Glutamatergic neuron (in vitro differentiated cells): ENCODE measurements around the gene BPIFB6. TPM values are rescaled to one million over a fixed set of nuclear protein-coding genes. Genes with fewer than 3 reads are reported as not detected.

Experiments
- DNase-seq: peaks from one replicate; pipeline ENCODE4 v3.0.0; 2022
- H3K27ac Mint-ChIP-seq: one replicate; pipeline ENCODE4 v1.8.0; 2020; ENCODE audit warnings: mild to moderate bottlenecking, mixed read lengths, inconsistent platforms; ENCODE audit not compliant: unreplicated experiment
- H3K27me3 Mint-ChIP-seq: one replicate; pipeline ENCODE4 v1.8.0; 2020; ENCODE audit warnings: mild to moderate bottlenecking, moderate library complexity, mixed read lengths, inconsistent platforms; ENCODE audit not compliant: unreplicated experiment
- H3K36me3 Mint-ChIP-seq: one replicate; pipeline ENCODE4 v1.8.0; 2020; ENCODE audit warnings: mild to moderate bottlenecking, mixed read lengths, inconsistent platforms; ENCODE audit not compliant: unreplicated experiment
- H3K4me1 Mint-ChIP-seq: one replicate; pipeline ENCODE4 v1.8.0; 2020; ENCODE audit warnings: mild to moderate bottlenecking, low read depth, mixed read lengths, inconsistent platforms; ENCODE audit not compliant: unreplicated experiment
- H3K4me3 Mint-ChIP-seq: one replicate; pipeline ENCODE4 v1.8.0; 2020; ENCODE audit warnings: mild to moderate bottlenecking, mixed read lengths, inconsistent platforms; ENCODE audit not compliant: unreplicated experiment
- H3K9me3 Mint-ChIP-seq: one replicate; pipeline ENCODE4 v1.8.0; 2020; ENCODE audit warnings: mild to moderate bottlenecking, moderate library complexity, mixed read lengths, inconsistent platforms; ENCODE audit not compliant: unreplicated experiment
- total RNA-seq: library from RNA; stranded (reverse); fragmentation: NEBNext Ultra II Directional; extraction: Animal tissue kit (Norgen Biotek cat#: 25700); gene quantifications from one replicate; pipeline ENCODE4 v1.2.1, GENCODE V29; 2021; ENCODE audit not compliant: unreplicated experiment
- TF ChIP-seq, protein P1 (sequence below): fragments of 200-600 bp; sonication (generic); IDR thresholded peaks from one replicate; pipeline ENCODE4 v1.5.0; 2021; ENCODE audit not compliant: partially characterized antibody, unreplicated experiment

The BPIFB6 gene
- total RNA-seq, 1 donor from 2014 or later: not detected

DNA sequence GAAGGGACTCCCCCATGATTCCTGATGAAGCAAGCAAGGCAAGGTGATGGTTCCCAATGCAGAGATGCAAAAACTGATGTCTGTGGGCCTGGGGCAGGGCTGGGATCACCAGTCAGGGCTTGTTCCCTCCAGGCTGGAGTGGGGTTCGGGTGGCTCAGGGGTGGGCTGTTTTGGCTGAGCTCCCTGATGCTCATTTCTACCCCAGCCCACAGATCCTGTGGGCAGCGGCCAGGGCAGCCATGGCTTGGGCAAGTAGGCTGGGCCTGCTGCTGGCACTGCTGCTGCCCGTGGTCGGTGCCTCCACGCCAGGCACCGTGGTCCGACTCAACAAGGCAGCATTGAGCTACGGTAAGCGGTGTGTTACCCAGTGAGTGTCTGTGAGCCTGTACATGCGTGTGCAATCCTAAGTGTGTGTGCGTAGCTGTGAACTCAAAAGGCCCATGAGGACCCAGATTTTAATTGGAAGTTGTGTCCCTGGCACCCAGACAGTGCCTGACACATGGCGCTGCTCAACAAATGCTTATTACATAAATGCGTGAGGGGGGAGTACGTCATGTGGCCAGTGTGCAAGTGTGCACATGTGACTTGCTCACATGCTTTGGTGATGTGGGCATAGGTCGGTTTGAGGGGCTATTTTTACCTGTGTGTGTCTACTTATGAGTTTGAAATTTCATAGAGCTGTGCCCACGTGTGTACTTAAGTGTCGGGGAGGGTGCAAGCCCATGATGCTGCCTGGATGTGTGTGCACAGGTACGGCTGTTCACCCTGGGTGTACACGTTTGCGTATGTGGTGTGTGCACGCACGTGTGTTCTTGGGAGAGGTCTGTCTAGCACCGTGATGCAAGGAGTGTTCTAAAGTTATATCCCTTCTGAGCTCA, 22.9 kb upstream of the BPIFB6 start:
- Mint-ChIP-seq H3K4me3 (no peak overlapping the region), H3K27ac (no peak overlapping the region), H3K4me1 (no peaks in the 10 kb centered on the region), H3K9me3 (peaks cover 8% of the 10 kb centered on the region), H3K36me3 (no peaks in the 10 kb centered on the region), H3K27me3 (peaks cover 2% of the 10 kb centered on the region)
- no peak for DNase-seq
- TF ChIP-seq, protein P1, sequence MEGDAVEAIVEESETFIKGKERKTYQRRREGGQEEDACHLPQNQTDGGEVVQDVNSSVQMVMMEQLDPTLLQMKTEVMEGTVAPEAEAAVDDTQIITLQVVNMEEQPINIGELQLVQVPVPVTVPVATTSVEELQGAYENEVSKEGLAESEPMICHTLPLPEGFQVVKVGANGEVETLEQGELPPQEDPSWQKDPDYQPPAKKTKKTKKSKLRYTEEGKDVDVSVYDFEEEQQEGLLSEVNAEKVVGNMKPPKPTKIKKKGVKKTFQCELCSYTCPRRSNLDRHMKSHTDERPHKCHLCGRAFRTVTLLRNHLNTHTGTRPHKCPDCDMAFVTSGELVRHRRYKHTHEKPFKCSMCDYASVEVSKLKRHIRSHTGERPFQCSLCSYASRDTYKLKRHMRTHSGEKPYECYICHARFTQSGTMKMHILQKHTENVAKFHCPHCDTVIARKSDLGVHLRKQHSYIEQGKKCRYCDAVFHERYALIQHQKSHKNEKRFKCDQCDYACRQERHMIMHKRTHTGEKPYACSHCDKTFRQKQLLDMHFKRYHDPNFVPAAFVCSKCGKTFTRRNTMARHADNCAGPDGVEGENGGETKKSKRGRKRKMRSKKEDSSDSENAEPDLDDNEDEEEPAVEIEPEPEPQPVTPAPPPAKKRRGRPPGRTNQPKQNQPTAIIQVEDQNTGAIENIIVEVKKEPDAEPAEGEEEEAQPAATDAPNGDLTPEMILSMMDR: no peak

DNA sequence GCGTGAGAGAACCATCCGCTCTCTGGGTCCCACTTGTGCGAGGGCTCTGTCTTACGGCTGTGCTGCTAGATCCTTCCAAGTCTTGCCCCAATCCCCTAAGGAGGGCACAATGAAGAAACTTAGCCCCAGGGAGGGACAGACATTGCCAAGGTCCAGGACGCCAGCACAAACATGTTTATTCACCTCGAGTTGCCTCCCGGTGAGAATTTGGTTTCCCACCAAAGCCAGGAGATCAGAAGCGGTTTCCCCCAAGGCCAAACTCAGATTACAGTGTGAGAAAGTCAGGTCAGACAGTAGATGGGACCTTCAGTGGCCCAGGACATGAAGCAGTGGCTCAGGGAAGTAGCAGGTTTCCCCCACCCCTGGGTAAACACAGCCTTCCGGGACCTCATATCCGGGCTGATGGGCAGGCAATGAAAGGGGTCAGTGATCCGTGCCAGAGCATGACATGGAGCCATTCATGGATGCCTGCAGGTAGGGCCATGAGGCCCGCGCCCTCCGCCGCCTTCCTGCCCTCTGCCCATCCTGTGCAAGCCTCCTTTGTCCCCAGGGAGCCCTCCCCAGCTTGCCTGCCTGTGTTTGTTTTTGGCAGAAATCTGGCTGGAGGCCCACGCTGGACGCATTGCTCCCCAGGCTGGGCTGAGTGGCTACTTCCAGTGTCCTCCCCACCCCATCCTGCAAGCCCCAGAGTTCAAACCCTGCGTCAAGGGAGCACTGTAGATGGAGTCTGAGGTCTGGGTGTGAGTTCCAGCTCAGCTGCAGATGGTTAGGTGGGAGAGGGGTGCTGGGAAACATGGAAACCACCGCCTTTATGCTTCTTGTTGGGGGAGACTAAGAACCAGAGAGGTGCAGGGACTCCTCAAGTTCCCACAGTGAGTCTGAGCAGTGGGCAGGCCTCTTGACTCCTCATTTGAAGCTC, 22.0 kb upstream of the BPIFB6 start:
- H3K27me3 Mint-ChIP-seq: peaks cover 2% of the 10 kb centered on the region
- DNase-seq: no peak
- no peak overlapping the region for H3K27ac Mint-ChIP-seq
- TF ChIP-seq, protein P1: no peak
- H3K36me3 Mint-ChIP-seq: no peaks in the 10 kb centered on the region
- H3K4me3 Mint-ChIP-seq: no peak overlapping the region
- no peaks in the 10 kb centered on the region for H3K4me1 Mint-ChIP-seq
- peaks cover 8% of the 10 kb centered on the region for H3K9me3 Mint-ChIP-seq

DNA sequence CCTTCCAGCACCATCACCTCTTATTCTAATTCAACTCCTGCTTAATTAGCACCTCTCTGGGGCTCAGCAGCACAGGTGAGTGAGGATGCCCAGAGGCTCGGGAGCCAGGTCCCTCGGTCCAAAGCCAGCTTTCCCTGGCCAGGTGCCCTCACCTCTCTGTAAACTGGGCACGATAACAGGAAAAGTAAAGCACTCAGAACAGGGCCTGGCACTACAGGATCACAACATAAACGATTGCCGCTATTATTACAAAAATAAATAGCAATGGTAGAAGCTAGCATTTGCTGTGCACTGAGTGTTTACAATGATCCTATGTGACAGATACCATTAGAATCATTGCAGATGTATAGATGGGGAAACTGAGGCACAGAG, 21.3 kb upstream of the BPIFB6 start:
- TF ChIP-seq, protein P1: no peak
- Mint-ChIP-seq H3K4me1 (peaks cover 2% of the 10 kb centered on the region), H3K4me3 (no peak overlapping the region), H3K9me3 (peaks cover 8% of the 10 kb centered on the region), H3K36me3 (no peaks in the 10 kb centered on the region), H3K27ac (no peak overlapping the region), H3K27me3 (peaks cover 2% of the 10 kb centered on the region)
- no peak for DNase-seq

DNA sequence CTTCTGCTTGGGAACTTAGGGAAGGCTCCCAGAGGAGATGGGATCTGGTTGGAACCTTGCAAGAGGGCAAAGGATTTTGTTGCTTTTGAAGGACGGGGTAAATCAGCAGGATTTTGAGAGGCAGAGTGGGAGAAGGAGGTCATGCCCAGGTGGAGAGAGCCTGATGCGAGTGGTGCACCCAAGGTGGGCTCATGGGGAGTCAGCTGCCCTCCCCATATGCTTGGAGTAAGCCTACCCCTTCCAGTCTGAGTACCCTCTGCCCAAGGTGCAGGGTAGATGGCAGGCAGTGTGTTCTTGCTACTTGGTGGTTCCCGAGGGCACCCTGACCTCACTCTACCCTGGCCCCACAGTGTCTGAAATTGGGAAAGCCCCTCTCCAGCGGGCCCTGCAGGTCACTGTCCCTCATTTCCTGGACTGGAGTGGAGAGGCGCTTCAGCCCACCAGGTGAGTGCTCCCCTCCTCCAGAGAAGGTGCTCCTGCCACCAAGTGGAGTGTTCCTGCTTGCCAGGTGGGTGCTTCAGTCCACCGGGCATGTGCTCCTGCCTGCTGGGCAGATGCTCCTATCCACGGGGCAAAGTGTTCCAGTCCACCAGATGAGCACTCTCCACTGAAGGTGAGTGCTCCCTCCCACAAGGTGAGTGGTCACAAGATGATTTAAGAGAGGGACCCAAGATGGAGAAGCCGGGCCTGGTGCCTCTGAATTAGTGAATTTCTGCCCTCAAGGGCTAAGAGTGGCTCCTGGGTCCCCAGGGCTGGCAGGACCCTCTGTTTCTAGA, 20.6 kb upstream of the BPIFB6 start:
- peaks cover 2% of the 10 kb centered on the region for H3K4me1 Mint-ChIP-seq
- no peak overlapping the region for H3K27ac Mint-ChIP-seq
- H3K9me3 Mint-ChIP-seq: peaks cover 8% of the 10 kb centered on the region
- peaks cover 4% of the 10 kb centered on the region for H3K27me3 Mint-ChIP-seq
- no peaks in the 10 kb centered on the region for H3K36me3 Mint-ChIP-seq
- H3K4me3 Mint-ChIP-seq: no peak overlapping the region
- TF ChIP-seq, protein P1: no peak
- no peak for DNase-seq
